BLaER1 treated with 17β-estradiol and CSF1 and Interleukin-3, amounts not matched to agents 10 nM and 100 nM (cell line): Measurements from ENCODE around the gene LINC01488.

Source experiments
- H3K27ac ChIP-seq, 11 experiments: shearing (Covaris generic); formaldehyde crosslinking; 2 replicates each; pipeline ENCODE4 v1.8.1; 2022
- H3K27me3 ChIP-seq, 11 experiments: shearing (Covaris generic); formaldehyde crosslinking; 2 replicates each; pipeline ENCODE4 v1.8.1; 2022
- H3K36me3 ChIP-seq, 11 experiments: shearing (Covaris generic); formaldehyde crosslinking; 2 replicates each; pipeline ENCODE4 v1.8.1; 2022
- H3K4me1 ChIP-seq, 10 experiments: shearing (Covaris generic); formaldehyde crosslinking; 2 replicates each; pipeline ENCODE4 v1.8.1; 2022
- H3K4me2 ChIP-seq, 11 experiments: shearing (Covaris generic); formaldehyde crosslinking; 2 replicates each; pipeline ENCODE4 v1.8.1; 2022
- H3K4me3 ChIP-seq, 10 experiments: shearing (Covaris generic); formaldehyde crosslinking; 2 replicates each; pipeline ENCODE4 v1.8.1; 2022
- H3K9ac ChIP-seq, 11 experiments: shearing (Covaris generic); formaldehyde crosslinking; 2 replicates each; pipeline ENCODE4 v1.8.1; 2022
- H3K9me3 ChIP-seq, 11 experiments: shearing (Covaris generic); formaldehyde crosslinking; replicated peaks in 1 of 11; 2 replicates each; pipeline ENCODE4 v1.8.1; 2022
- H4K20me1 ChIP-seq, 11 experiments: shearing (Covaris generic); formaldehyde crosslinking; 2 replicates each; pipeline ENCODE4 v1.8.1; 2022
- Cebpa-rat ChIP-seq, 11 experiments: shearing (Covaris generic); IDR thresholded peaks; 2 replicates each; pipeline ENCODE4 v1.8.1; 2022

Gene LINC01488

GRCh38 chr11:69450064-69450856 is 31.2 kb upstream of the LINC01488 start:
- Histone ChIP-seq H3K9ac (peak overlapping the region in 5 of 11 experiments; percentile 12 to 53 (median 28); a peak in 2 of 22 replicates), H3K4me1 (peaks cover 32 to 76% (median 39%) of the 10 kb centered on the region in 10 experiments), H3K4me3 (peak overlapping the region in 1 of 10 experiments; percentile 31; a peak in 1 of 20 replicates), H3K36me3 (no peaks in the 10 kb centered on the region), H3K4me2 (peak overlapping the region; percentile 74 to 94 (median 88)), H3K27me3 (no peaks in the 10 kb centered on the region), H3K9me3 (peaks cover 0 to 7% (median 4%) of the 10 kb centered on the region in 11 experiments; a peak in 8 of 22 replicates), H3K27ac (peak overlapping the region in 6 of 11 experiments; percentile 5 to 45 (median 24); a peak in 6 of 22 replicates), H4K20me1 (peaks cover 0 to 5% (median 0%) of the 10 kb centered on the region in 11 experiments; a peak in 1 of 22 replicates)
- TF ChIP-seq Cebpa-rat (IDR thresholded peaks at IDR 0.05) = no peak

DNA sequence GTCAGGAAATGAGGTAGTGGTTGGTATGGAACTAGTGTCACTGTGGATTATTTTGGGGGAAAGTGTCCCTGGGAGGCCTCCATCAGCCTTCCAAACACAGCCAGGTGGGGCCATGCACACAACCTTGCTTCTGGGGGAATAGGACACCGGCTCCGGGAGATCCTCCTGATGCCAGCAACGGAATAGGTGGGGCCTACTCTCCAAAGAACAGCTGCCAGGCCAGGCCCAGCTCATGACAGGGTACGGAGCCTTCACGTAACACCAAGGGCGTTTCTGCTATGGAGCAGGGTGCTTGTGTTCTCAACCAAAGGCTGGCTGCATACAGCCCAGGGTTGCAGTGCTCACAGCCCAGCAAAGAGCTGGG is 30.6 kb upstream of the LINC01488 start:
- peak overlapping the region; percentile 74 to 94 (median 88); a peak in 18 of 22 replicates for H3K4me2 ChIP-seq
- H3K4me1 ChIP-seq = peaks cover 32 to 70% (median 38%) of the 10 kb centered on the region in 10 experiments
- TF ChIP-seq Cebpa-rat (IDR thresholded peaks at IDR 0.05) = no peak
- H3K4me3 ChIP-seq = no peak overlapping the region
- H3K9ac ChIP-seq = no peak overlapping the region
- 0 out of 22 replicates have a peak overlapping the region, but pooled peaks of 1 of the 11 experiments have one; percentile 19 for H3K27ac ChIP-seq
- H3K27me3 ChIP-seq = no peaks in the 10 kb centered on the region
- peaks cover 0 to 7% (median 4%) of the 10 kb centered on the region in 11 experiments; a peak in 8 of 22 replicates for H3K9me3 ChIP-seq
- H3K36me3 ChIP-seq = no peaks in the 10 kb centered on the region
- H4K20me1 ChIP-seq = peaks cover 0 to 5% (median 0%) of the 10 kb centered on the region in 11 experiments; a peak in 1 of 22 replicates

DNA sequence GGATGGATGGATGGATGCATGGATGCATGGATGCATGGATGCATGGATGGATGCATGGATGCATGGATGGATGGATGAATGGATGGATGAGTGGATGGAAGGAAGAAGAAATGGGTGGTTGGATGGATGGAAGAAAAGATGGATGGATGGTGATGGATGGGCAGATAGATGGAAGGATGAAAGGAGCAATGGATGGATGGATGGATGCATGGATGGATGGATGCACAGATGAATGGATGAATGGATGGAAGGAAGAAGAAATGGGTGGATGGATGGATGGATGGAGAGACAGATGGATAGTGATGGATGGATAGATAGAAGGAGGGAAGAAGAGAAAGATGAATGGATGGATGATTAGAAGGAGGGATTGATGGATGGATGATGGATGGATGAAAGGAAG is 30.2 kb upstream of the LINC01488 start:
- Histone ChIP-seq H4K20me1 (peaks cover 0 to 5% (median 0%) of the 10 kb centered on the region in 11 experiments; a peak in 1 of 22 replicates), H3K4me1 (peaks cover 32 to 65% (median 38%) of the 10 kb centered on the region in 10 experiments), H3K4me2 (no peak overlapping the region; a peak in 1 of 22 replicates), H3K4me3 (no peak overlapping the region), H3K27me3 (no peaks in the 10 kb centered on the region), H3K9ac (no peak overlapping the region), H3K36me3 (no peaks in the 10 kb centered on the region), H3K9me3 (peaks cover 0 to 9% (median 5%) of the 10 kb centered on the region in 11 experiments; a peak in 10 of 22 replicates), H3K27ac (no peak overlapping the region)
- TF ChIP-seq Cebpa-rat (IDR thresholded peaks at IDR 0.05) = no peak

GRCh38 chr11:69452206-69452987 is 29.1 kb upstream of the LINC01488 start:
- Histone ChIP-seq H3K4me1 (peaks cover 32 to 56% (median 36%) of the 10 kb centered on the region in 10 experiments), H3K9ac (no peak overlapping the region), H3K4me3 (no peak overlapping the region), H4K20me1 (peaks cover 0 to 5% (median 0%) of the 10 kb centered on the region in 11 experiments; a peak in 1 of 22 replicates), H3K9me3 (peaks cover 8 to 20% (median 14%) of the 10 kb centered on the region in 11 experiments; a peak in 17 of 22 replicates), H3K36me3 (no peaks in the 10 kb centered on the region), H3K4me2 (peak overlapping the region in 5 of 11 experiments; percentile 5 to 61 (median 33); a peak in 5 of 22 replicates), H3K27me3 (no peaks in the 10 kb centered on the region), H3K27ac (no peak overlapping the region)
- no peak for TF ChIP-seq Cebpa-rat (IDR thresholded peaks at IDR 0.05)

- Histone ChIP-seq H3K27ac (no peak overlapping the region), H3K36me3 (no peaks in the 10 kb centered on the region), H3K4me2 (peak overlapping the region in 3 of 11 experiments; percentile 33 to 61 (median 50); a peak in 3 of 22 replicates), H3K9me3 (peaks cover 9 to 25% (median 18%) of the 10 kb centered on the region in 11 experiments; a peak in 18 of 22 replicates), H3K4me3 (no peak overlapping the region), H3K9ac (no peak overlapping the region), H3K27me3 (no peaks in the 10 kb centered on the region), H4K20me1 (peaks cover 0 to 5% (median 0%) of the 10 kb centered on the region in 11 experiments; a peak in 1 of 22 replicates), H3K4me1 (peaks cover 27 to 48% (median 29%) of the 10 kb centered on the region in 10 experiments)
- no peak for TF ChIP-seq Cebpa-rat (IDR thresholded peaks at IDR 0.05)
These were observed 28.3 kb upstream of the LINC01488 start for GRCh38 chr11:69453151-69453550.

- Histone ChIP-seq H3K4me3 (no peak overlapping the region), H3K27ac (no peak overlapping the region), H3K9me3 (peaks cover 9 to 26% (median 20%) of the 10 kb centered on the region in 11 experiments; a peak in 18 of 22 replicates), H3K27me3 (no peaks in the 10 kb centered on the region), H3K4me1 (peaks cover 18 to 39% (median 21%) of the 10 kb centered on the region in 10 experiments), H3K9ac (no peak overlapping the region), H4K20me1 (peaks cover 0 to 5% (median 0%) of the 10 kb centered on the region in 11 experiments; a peak in 1 of 22 replicates), H3K36me3 (no peaks in the 10 kb centered on the region), H3K4me2 (no peak overlapping the region)
- TF ChIP-seq Cebpa-rat (IDR thresholded peaks at IDR 0.05) = no peak
These were observed 27.4 kb upstream of the LINC01488 start for GRCh38 chr11:69454018-69454417.

DNA sequence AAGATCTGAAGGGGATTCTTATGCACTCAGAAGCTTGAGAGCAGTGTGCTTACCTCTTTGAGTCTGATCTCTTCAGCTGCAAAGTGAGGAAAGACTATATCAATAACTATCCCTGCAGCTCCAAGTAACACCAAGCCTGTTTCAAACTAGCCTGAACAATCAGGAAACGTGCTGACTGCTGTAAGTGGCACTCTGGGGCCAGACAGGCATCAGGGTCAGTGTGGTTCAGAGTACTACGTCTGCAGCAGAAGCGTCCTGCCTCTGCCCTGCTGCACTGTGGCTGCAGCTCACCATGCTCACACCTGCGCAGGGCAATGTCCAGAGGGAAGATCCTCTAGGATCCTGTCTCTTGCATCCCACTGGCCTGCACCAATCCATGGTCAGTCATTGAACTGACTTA is 25.5 kb upstream of the LINC01488 start:
- H3K4me3 ChIP-seq = no peak overlapping the region
- no peaks in the 10 kb centered on the region for H4K20me1 ChIP-seq
- no peak overlapping the region for H3K9ac ChIP-seq
- peaks cover 0 to 20% (median 1%) of the 10 kb centered on the region in 10 experiments; a peak in 11 of 20 replicates for H3K4me1 ChIP-seq
- no peak for TF ChIP-seq Cebpa-rat (IDR thresholded peaks at IDR 0.05)
- no peaks in the 10 kb centered on the region for H3K27me3 ChIP-seq
- no peaks in the 10 kb centered on the region for H3K36me3 ChIP-seq
- H3K4me2 ChIP-seq = no peak overlapping the region
- H3K27ac ChIP-seq = no peak overlapping the region
- H3K9me3 ChIP-seq = peaks cover 18 to 41% (median 32%) of the 10 kb centered on the region in 11 experiments

- Histone ChIP-seq H3K9ac (no peak overlapping the region), H3K9me3 (peaks cover 25 to 47% (median 39%) of the 10 kb centered on the region in 11 experiments), H3K4me2 (no peak overlapping the region), H3K27me3 (no peaks in the 10 kb centered on the region), H3K36me3 (no peaks in the 10 kb centered on the region), H4K20me1 (no peaks in the 10 kb centered on the region), H3K4me1 (peaks cover 0 to 18% (median 0%) of the 10 kb centered on the region in 10 experiments; a peak in 7 of 20 replicates), H3K27ac (no peak overlapping the region), H3K4me3 (no peak overlapping the region)
- no peak for TF ChIP-seq Cebpa-rat (IDR thresholded peaks at IDR 0.05)
These were observed 24.8 kb upstream of the LINC01488 start for GRCh38 chr11:69456712-69457111.
